Peyer's patch (tissue), 4 donors: ENCODE measurements around the gene AMIGO1.

Experiments
- CTCF ChIP-seq, 6 experiments: fragments of 450-650 bp in 4 of 6; fragments of 200-600 bp in 2 of 6; sonication (generic) in 1 of 6; IDR thresholded peaks; one replicate each; pipeline ENCODE4 v1.5.1; 2017 to 2019; ENCODE audit warnings: antibody characterized with exemption in 6 of 6, mild to moderate bottlenecking in 3 of 6, moderate library complexity in 1 of 6
- POLR2A ChIP-seq, 2 donors: fragments of 450-650 bp; IDR thresholded peaks; one replicate each; pipeline ENCODE4 v1.5.1; 2017; ENCODE audit warnings: antibody characterized with exemption in 2 of 2, mild to moderate bottlenecking in 2 of 2, moderate library complexity in 2 of 2

GRCh38 chr1:109539676-109540075 lies 30.1 kb upstream of the AMIGO1 start, which contains the start of gene GPR61:
- TF ChIP-seq CTCF (IDR thresholded peaks at IDR 0.05) (no peak), POLR2A (IDR thresholded peaks at IDR 0.05) (no peak)
